ENCODE results near the gene VSIR.

VSIR gene

GRCh38 chr10:71743866-71744265, 29.5 kb downstream of the VSIR start:
- Histone ChIP-seq H3K79me1 (replicated peaks; ENCODE audit: low read length, poor library complexity, severe bottlenecking) (no peaks in the 10 kb centered on the region), H3K14ac (ENCODE audit: low read length in 2 of 2) (no peak overlapping the region), H2AK5ac (ENCODE audit: low read length, severe bottlenecking) (no peak overlapping the region), H3K27me3 (ENCODE audit: control insufficient read depth in 1 of 2, insufficient read depth in 1 of 2, low read length in 2 of 2) (peaks cover 0 to 40% of the 10 kb centered on the region in 2 experiments), H2BK5ac (ENCODE audit: low read depth, low read length, poor library complexity, severe bottlenecking) (no peak overlapping the region), H3K4me3 (ENCODE audit: insufficient read depth in 1 of 2, low read depth in 1 of 2, low read length in 2 of 2) (no peak overlapping the region), H2BK12ac (ENCODE audit: low read length in 2 of 2) (no peak overlapping the region), H3K27ac (ENCODE audit: low read length, poor library complexity, severe bottlenecking) (no peak overlapping the region), H2AFZ (ENCODE audit: low read depth, low read length) (no peak overlapping the region), H4K91ac (ENCODE audit: low read length) (no peak overlapping the region), H2BK120ac (ENCODE audit: low read depth, low read length) (no peak overlapping the region), H3K36me3 (ENCODE audit: control insufficient read depth in 1 of 2, insufficient read depth in 2 of 2, low read depth in 1 of 2, low read length in 2 of 2) (no peaks in the 10 kb centered on the region), H3K23ac (ENCODE audit: low read length in 2 of 2) (no peak overlapping the region), H3K4me1 (ENCODE audit: control insufficient read depth, insufficient read depth, low read depth, low read length) (no peaks in the 10 kb centered on the region), H3K9ac (ENCODE audit: low read length) (no peak overlapping the region), H3K4me2 (ENCODE audit: low read length, poor library complexity, severe bottlenecking) (no peak overlapping the region), H2BK15ac (ENCODE audit: low read depth, poor library complexity, severe bottlenecking) (no peak overlapping the region), H4K8ac (ENCODE audit: low read length) (no peak overlapping the region), H3K4ac (ENCODE audit: low read depth in 1 of 2, low read length in 2 of 2) (no peak overlapping the region), H3K9me3 (ENCODE audit: control insufficient read depth, low read length) (no peaks in the 10 kb centered on the region), H3K18ac (ENCODE audit: low read depth in 1 of 2, low read length in 2 of 2) (no peak overlapping the region)
- 88% methylated on average over 1 of the region's 1 CpG for WGBS
- DNase-seq = no peak

- Histone ChIP-seq H2BK12ac (ENCODE audit: low read length in 2 of 2) (no peak overlapping the region), H2BK5ac (ENCODE audit: low read depth, low read length, poor library complexity, severe bottlenecking) (no peak overlapping the region), H2AK5ac (ENCODE audit: low read length, severe bottlenecking) (no peak overlapping the region), H3K18ac (ENCODE audit: low read depth in 1 of 2, low read length in 2 of 2) (no peak overlapping the region), H3K36me3 (ENCODE audit: control insufficient read depth in 1 of 2, insufficient read depth in 2 of 2, low read depth in 1 of 2, low read length in 2 of 2) (no peaks in the 10 kb centered on the region), H3K23ac (ENCODE audit: low read length in 2 of 2) (no peak overlapping the region), H2BK120ac (ENCODE audit: low read depth, low read length) (no peak overlapping the region), H3K4me1 (ENCODE audit: control insufficient read depth, insufficient read depth, low read depth, low read length) (no peaks in the 10 kb centered on the region), H3K9me3 (ENCODE audit: control insufficient read depth, low read length) (no peaks in the 10 kb centered on the region), H3K14ac (ENCODE audit: low read length in 2 of 2) (no peak overlapping the region), H3K4me2 (ENCODE audit: low read length, poor library complexity, severe bottlenecking) (no peak overlapping the region), H3K4me3 (ENCODE audit: insufficient read depth in 1 of 2, low read depth in 1 of 2, low read length in 2 of 2) (no peak overlapping the region), H3K79me1 (replicated peaks; ENCODE audit: low read length, poor library complexity, severe bottlenecking) (no peaks in the 10 kb centered on the region), H3K27ac (ENCODE audit: low read length, poor library complexity, severe bottlenecking) (no peak overlapping the region), H2AFZ (ENCODE audit: low read depth, low read length) (no peak overlapping the region), H3K4ac (ENCODE audit: low read depth in 1 of 2, low read length in 2 of 2) (no peak overlapping the region), H3K9ac (ENCODE audit: low read length) (no peak overlapping the region), H4K8ac (ENCODE audit: low read length) (no peak overlapping the region), H3K27me3 (ENCODE audit: control insufficient read depth in 1 of 2, insufficient read depth in 1 of 2, low read length in 2 of 2) (peaks cover 0 to 40% of the 10 kb centered on the region in 2 experiments), H2BK15ac (ENCODE audit: low read depth, poor library complexity, severe bottlenecking) (no peak overlapping the region), H4K91ac (ENCODE audit: low read length) (no peak overlapping the region)
- DNase-seq = no peak
- 90% methylated on average over 1 of the region's 4 CpGs for WGBS
Measured at GRCh38 chr10:71743089-71743838, 30.1 kb downstream of the VSIR start.

GRCh38 chr10:71742301-71743088, 30.8 kb downstream of the VSIR start:
- H3K4ac ChIP-seq (ENCODE audit: low read depth in 1 of 2, low read length in 2 of 2) = no peak overlapping the region
- no peak overlapping the region for H3K18ac ChIP-seq (ENCODE audit: low read depth in 1 of 2, low read length in 2 of 2)
- WGBS = 90% methylated on average over 10 of the region's 10 CpGs
- no peak overlapping the region for H2AFZ ChIP-seq (ENCODE audit: low read depth, low read length)
- no peak overlapping the region for H2BK15ac ChIP-seq (ENCODE audit: low read depth, poor library complexity, severe bottlenecking)
- no peaks in the 10 kb centered on the region for H3K9me3 ChIP-seq (ENCODE audit: control insufficient read depth, low read length)
- H3K14ac ChIP-seq (ENCODE audit: low read length in 2 of 2) = no peak overlapping the region
- no peak overlapping the region for H3K4me3 ChIP-seq (ENCODE audit: insufficient read depth in 1 of 2, low read depth in 1 of 2, low read length in 2 of 2)
- H3K9ac ChIP-seq (ENCODE audit: low read length) = no peak overlapping the region
- H3K27ac ChIP-seq (ENCODE audit: low read length, poor library complexity, severe bottlenecking) = no peak overlapping the region
- no peak overlapping the region for H4K91ac ChIP-seq (ENCODE audit: low read length)
- no peaks in the 10 kb centered on the region for H3K36me3 ChIP-seq (ENCODE audit: control insufficient read depth in 1 of 2, insufficient read depth in 2 of 2, low read depth in 1 of 2, low read length in 2 of 2)
- H2BK12ac ChIP-seq (ENCODE audit: low read length in 2 of 2) = no peak overlapping the region
- H2BK5ac ChIP-seq (ENCODE audit: low read depth, low read length, poor library complexity, severe bottlenecking) = no peak overlapping the region
- H2BK120ac ChIP-seq (ENCODE audit: low read depth, low read length) = no peak overlapping the region
- no peak overlapping the region for H3K4me2 ChIP-seq (ENCODE audit: low read length, poor library complexity, severe bottlenecking)
- H3K4me1 ChIP-seq (ENCODE audit: control insufficient read depth, insufficient read depth, low read depth, low read length) = no peaks in the 10 kb centered on the region
- DNase-seq = no peak
- H3K79me1 ChIP-seq (replicated peaks; ENCODE audit: low read length, poor library complexity, severe bottlenecking) = no peaks in the 10 kb centered on the region
- no peak overlapping the region for H3K23ac ChIP-seq (ENCODE audit: low read length in 2 of 2)
- no peak overlapping the region for H4K8ac ChIP-seq (ENCODE audit: low read length)
- H3K27me3 ChIP-seq (ENCODE audit: control insufficient read depth in 1 of 2, insufficient read depth in 1 of 2, low read length in 2 of 2) = peaks cover 0 to 40% of the 10 kb centered on the region in 2 experiments
- no peak overlapping the region for H2AK5ac ChIP-seq (ENCODE audit: low read length, severe bottlenecking)

- Histone ChIP-seq H2BK5ac (ENCODE audit: low read depth, low read length, poor library complexity, severe bottlenecking) (no peak overlapping the region), H3K79me1 (replicated peaks; ENCODE audit: low read length, poor library complexity, severe bottlenecking) (no peaks in the 10 kb centered on the region), H2AFZ (ENCODE audit: low read depth, low read length) (no peak overlapping the region), H2AK5ac (ENCODE audit: low read length, severe bottlenecking) (no peak overlapping the region), H3K4me3 (ENCODE audit: insufficient read depth in 1 of 2, low read depth in 1 of 2, low read length in 2 of 2) (no peak overlapping the region), H4K8ac (ENCODE audit: low read length) (no peak overlapping the region), H3K4me1 (ENCODE audit: control insufficient read depth, insufficient read depth, low read depth, low read length) (no peaks in the 10 kb centered on the region), H2BK12ac (ENCODE audit: low read length in 2 of 2) (no peak overlapping the region), H3K27me3 (ENCODE audit: control insufficient read depth in 1 of 2, insufficient read depth in 1 of 2, low read length in 2 of 2) (peaks cover 0 to 37% of the 10 kb centered on the region in 2 experiments), H3K36me3 (ENCODE audit: control insufficient read depth in 1 of 2, insufficient read depth in 2 of 2, low read depth in 1 of 2, low read length in 2 of 2) (no peaks in the 10 kb centered on the region), H2BK120ac (ENCODE audit: low read depth, low read length) (no peak overlapping the region), H3K14ac (ENCODE audit: low read length in 2 of 2) (no peak overlapping the region), H3K4me2 (ENCODE audit: low read length, poor library complexity, severe bottlenecking) (no peak overlapping the region), H3K23ac (ENCODE audit: low read length in 2 of 2) (no peak overlapping the region), H3K9me3 (ENCODE audit: control insufficient read depth, low read length) (no peaks in the 10 kb centered on the region), H3K9ac (ENCODE audit: low read length) (no peak overlapping the region), H4K91ac (ENCODE audit: low read length) (peak overlapping the region; percentile 16), H3K18ac (ENCODE audit: low read depth in 1 of 2, low read length in 2 of 2) (no peak overlapping the region), H2BK15ac (ENCODE audit: low read depth, poor library complexity, severe bottlenecking) (no peak overlapping the region), H3K4ac (ENCODE audit: low read depth in 1 of 2, low read length in 2 of 2) (no peak overlapping the region), H3K27ac (ENCODE audit: low read length, poor library complexity, severe bottlenecking) (no peak overlapping the region)
- DNase-seq = no peak
- WGBS = 92% methylated on average over 19 of the region's 20 CpGs
Measured at GRCh38 chr10:71741671-71742070, 31.6 kb downstream of the VSIR start.

Data from mesenchymal stem cell (in vitro differentiated cells and primary cell).